Measurements from ENCODE around the gene TPI1.
A peak's percentile ranks its signal among the peaks of the same experiment; 100 is the strongest.
"Not testable (repeated sequence)": the region's sequence is repeated elsewhere in the genome, so short reads cannot be mapped to it uniquely, and the experiment has no call there.

Gene TPI1

GRCh38 chr12:6869049-6870021 lies 2.0 kb downstream of the TPI1 start:
- peak; percentile 69 for DNase-seq (ENCODE audit: low spot score)

- not testable (repeated sequence) for DNase-seq (ENCODE audit: low spot score)
Measured at GRCh38 chr12:6870304-6870703, 3.0 kb downstream of the TPI1 start.

GRCh38 chr12:6871052-6871957 lies 4.0 kb downstream of the TPI1 start:
- no peak for DNase-seq (ENCODE audit: low spot score)

GRCh38 chr12:6872073-6873048 lies 5.0 kb downstream of the TPI1 start:
- peak; percentile 89 for DNase-seq (ENCODE audit: low spot score)

GRCh38 chr12:6873094-6874014 lies 6.0 kb downstream of the TPI1 start, which contains the start of gene SPSB2:
SPSB2 (minus strand) TSS chr12:6873303; CDS start chr12:6872901, 402 bp downstream.
- DNase-seq (ENCODE audit: low spot score): peak; percentile 97

GRCh38 chr12:6874015-6874368 lies 6.7 kb downstream of the TPI1 start:
- DNase-seq (ENCODE audit: low spot score): not testable (repeated sequence)

- not testable (repeated sequence) for DNase-seq (ENCODE audit: low spot score)
Measured at GRCh38 chr12:6879824-6880223, 12.5 kb downstream of the TPI1 start.

- DNase-seq (ENCODE audit: low spot score): no peak
Measured at GRCh38 chr12:6883252-6883651, 15.9 kb downstream of the TPI1 start.

GRCh38 chr12:6883683-6884082 lies 16.4 kb downstream of the TPI1 start:
- no peak for DNase-seq (ENCODE audit: low spot score)

GRCh38 chr12:6884539-6884938 lies 17.2 kb downstream of the TPI1 start:
- no peak for DNase-seq (ENCODE audit: low spot score)

- not testable (repeated sequence) for DNase-seq (ENCODE audit: low spot score)
Measured at GRCh38 chr12:6886206-6886999, 19.1 kb downstream of the TPI1 start.

GRCh38 chr12:6887460-6887859 lies 20.1 kb downstream of the TPI1 start:
- DNase-seq (ENCODE audit: low spot score): no peak

- no peak for DNase-seq (ENCODE audit: low spot score)
Measured at GRCh38 chr12:6888360-6888759, 21.0 kb downstream of the TPI1 start.

- not testable (repeated sequence) for DNase-seq (ENCODE audit: low spot score)
Measured at GRCh38 chr12:6888794-6889193, 21.5 kb downstream of the TPI1 start.

GRCh38 chr12:6889775-6890573 lies 22.6 kb downstream of the TPI1 start:
- not testable (repeated sequence) for DNase-seq (ENCODE audit: low spot score)

- peak; percentile 98 for DNase-seq (ENCODE audit: low spot score)
Measured at GRCh38 chr12:6890789-6891645, 23.7 kb downstream of the TPI1 start.

GRCh38 chr12:6891646-6892001 lies 24.3 kb downstream of the TPI1 start:
- no peak for DNase-seq (ENCODE audit: low spot score)

- not testable (repeated sequence) for DNase-seq (ENCODE audit: low spot score)
Measured at GRCh38 chr12:6892683-6893082, 25.4 kb downstream of the TPI1 start.

Data from D341Med (cell line).